GM19238 (cell line): Measurements from ENCODE around the gene SPO11.

Experiments
- DNase-seq: peaks from one replicate; pipeline ENCODE4 v3.0.0; 2011; ENCODE audit warnings: low spot score; ENCODE audit not compliant: insufficient read length

The SPO11 gene

GRCh38 chr20:57329608-57330221 is at the start of gene SPO11:
Gene SPO11, plus strand, starts transcription at chr20:57329803. Its CDS starts 65 bp downstream, at chr20:57329868.
- no peak for DNase-seq

GRCh38 chr20:57280221-57280620 is 49.4 kb upstream of the SPO11 start:
- DNase-seq, result no peak

GRCh38 chr20:57281900-57282299 is 47.7 kb upstream of the SPO11 start:
- no peak for DNase-seq

- no peak for DNase-seq
These were observed 46.8 kb upstream of the SPO11 start for GRCh38 chr20:57282670-57283361.

GRCh38 chr20:57283860-57284259 is 45.7 kb upstream of the SPO11 start:
- DNase-seq, result no peak

- DNase-seq, result no peak
These were observed 42.4 kb upstream of the SPO11 start for GRCh38 chr20:57287007-57287880.

GRCh38 chr20:57287901-57288300 is 41.7 kb upstream of the SPO11 start:
- no peak for DNase-seq

- no peak for DNase-seq
These were observed 40.8 kb upstream of the SPO11 start for GRCh38 chr20:57288651-57289277.

GRCh38 chr20:57289391-57290177 is 40.0 kb upstream of the SPO11 start:
- no peak for DNase-seq

- no peak for DNase-seq
These were observed 39.5 kb upstream of the SPO11 start for GRCh38 chr20:57290178-57290484.

GRCh38 chr20:57291003-57291402 is 38.6 kb upstream of the SPO11 start:
- DNase-seq, result no peak

GRCh38 chr20:57291694-57292093 is 37.9 kb upstream of the SPO11 start:
- no peak for DNase-seq

GRCh38 chr20:57292611-57293010 is 37.0 kb upstream of the SPO11 start:
- no peak for DNase-seq

GRCh38 chr20:57293995-57294394 is 35.6 kb upstream of the SPO11 start:
- DNase-seq, result no peak

GRCh38 chr20:57294550-57294949 is 35.1 kb upstream of the SPO11 start:
- no peak for DNase-seq

GRCh38 chr20:57298457-57298856 is 31.1 kb upstream of the SPO11 start:
- no peak for DNase-seq

- DNase-seq, result no peak
These were observed 28.6 kb upstream of the SPO11 start for GRCh38 chr20:57301026-57301425.

GRCh38 chr20:57306747-57307146 is 22.9 kb upstream of the SPO11 start:
- DNase-seq, result no peak

- DNase-seq, result no peak
These were observed 20.9 kb upstream of the SPO11 start for GRCh38 chr20:57308451-57309271.

GRCh38 chr20:57309544-57310115 is 20.0 kb upstream of the SPO11 start:
- no peak for DNase-seq
